Subcutaneous abdominal adipose tissue (tissue), 5 donors: Measurements from ENCODE around the gene TTLL10.
"Not testable (repeated sequence)": the region's sequence is repeated elsewhere in the genome, so short reads cannot be mapped to it uniquely, and the experiment has no call there.

Experiments used
- H3K27ac ChIP-seq: one replicate; pipeline ENCODE4 v1.7.0; 2013; ENCODE audit warnings: low read depth, mild to moderate bottlenecking, inconsistent platforms, low read length, moderate library complexity
- H3K27me3 ChIP-seq, 5 donors: one replicate each; pipeline ENCODE4 v1.7.0; 2013; ENCODE audit warnings: low read length in 5 of 5, inconsistent platforms in 1 of 5; ENCODE audit not compliant: control insufficient read depth in 5 of 5, insufficient read depth in 4 of 5
- H3K36me3 ChIP-seq, 5 donors: one replicate each; pipeline ENCODE4 v1.7.0; 2013; ENCODE audit warnings: low read length in 5 of 5; ENCODE audit not compliant: control insufficient read depth in 5 of 5, insufficient read depth in 5 of 5
- H3K4me1 ChIP-seq, 5 donors: one replicate each; pipeline ENCODE4 v1.7.0; 2013; ENCODE audit warnings: low read length in 5 of 5, mild to moderate bottlenecking in 3 of 5, moderate library complexity in 1 of 5; ENCODE audit not compliant: control insufficient read depth in 5 of 5, insufficient read depth in 5 of 5
- H3K4me3 ChIP-seq, 5 donors: one replicate each; pipeline ENCODE4 v1.7.0; 2013; ENCODE audit warnings: low read length in 5 of 5, low read depth in 1 of 5
- H3K9ac ChIP-seq, 5 donors: one replicate each; pipeline ENCODE4 v1.7.0; 2013; ENCODE audit warnings: low read length in 5 of 5, mild to moderate bottlenecking in 4 of 5, moderate library complexity in 3 of 5
- H3K9me3 ChIP-seq, 5 donors: one replicate each; pipeline ENCODE4 v1.7.0; 2013; ENCODE audit warnings: low read length in 5 of 5; ENCODE audit not compliant: control insufficient read depth in 5 of 5
- donor health status: healthy.
- donor health status: healthy.
- donor health status: healthy.
- donor health status: healthy.
- donor health status: healthy.

TTLL10 gene

GRCh38 chr1:1170215-1171091, 3.2 kb upstream of the TTLL10 start:
- H3K27me3 ChIP-seq, result peaks cover 35 to 58% (median 49%) of the 10 kb centered on the region in 5 donors

GRCh38 chr1:1171161-1171545, 2.5 kb upstream of the TTLL10 start:
- H3K9me3 ChIP-seq, result peaks cover 0 to 3% (median 0%) of the 10 kb centered on the region in 5 donors
- no peak overlapping the region for H3K4me3 ChIP-seq
- peaks cover 31 to 57% (median 44%) of the 10 kb centered on the region in 5 donors for H3K27me3 ChIP-seq
- H3K36me3 ChIP-seq, result no peaks in the 10 kb centered on the region
- H3K9ac ChIP-seq, result no peak overlapping the region
- H3K27ac ChIP-seq, result no peak overlapping the region
- H3K4me1 ChIP-seq, result peaks cover 0 to 14% (median 1%) of the 10 kb centered on the region in 5 donors

More at GRCh38 chr1:1170215-1171091, 3.2 kb upstream of the TTLL10 start:
- Histone ChIP-seq H3K9ac (no peak overlapping the region), H3K4me1 (peaks cover 0 to 21% (median 6%) of the 10 kb centered on the region in 5 donors), H3K27ac (no peak overlapping the region), H3K4me3 (no peak overlapping the region), H3K36me3 (no peaks in the 10 kb centered on the region), H3K9me3 (peaks cover 0 to 2% (median 0%) of the 10 kb centered on the region in 5 donors)

GRCh38 chr1:1171546-1172340, 1.9 kb upstream of the TTLL10 start:
- no peak overlapping the region for H3K4me3 ChIP-seq
- peaks cover 0 to 9% (median 0%) of the 10 kb centered on the region in 5 donors for H3K4me1 ChIP-seq
- H3K9ac ChIP-seq, result peak overlapping the region in 1 of 5 donors; percentile 20
- H3K27ac ChIP-seq, result no peak overlapping the region
- H3K9me3 ChIP-seq, result peaks cover 0 to 3% (median 0%) of the 10 kb centered on the region in 5 donors
- H3K36me3 ChIP-seq, result no peaks in the 10 kb centered on the region
- H3K27me3 ChIP-seq, result peaks cover 35 to 60% (median 49%) of the 10 kb centered on the region in 5 donors

GRCh38 chr1:1173061-1173792, 453 bp upstream of the TTLL10 start:
- H3K27ac ChIP-seq, result no peak overlapping the region
- no peak overlapping the region for H3K4me3 ChIP-seq
- peaks cover 0 to 3% (median 0%) of the 10 kb centered on the region in 5 donors for H3K9me3 ChIP-seq
- peaks cover 37 to 63% (median 56%) of the 10 kb centered on the region in 5 donors for H3K27me3 ChIP-seq
- H3K4me1 ChIP-seq, result no peaks in the 10 kb centered on the region
- no peaks in the 10 kb centered on the region for H3K36me3 ChIP-seq
- H3K9ac ChIP-seq, result no peak overlapping the region

GRCh38 chr1:1175221-1176062, 1.8 kb downstream of the TTLL10 start:
- H3K36me3 ChIP-seq, result no peaks in the 10 kb centered on the region
- peaks cover 29 to 51% (median 41%) of the 10 kb centered on the region in 5 donors for H3K27me3 ChIP-seq
- no peak overlapping the region for H3K27ac ChIP-seq
- H3K9ac ChIP-seq, result no peak overlapping the region
- no peaks in the 10 kb centered on the region for H3K4me1 ChIP-seq
- no peak overlapping the region for H3K4me3 ChIP-seq
- peaks cover 0 to 3% (median 0%) of the 10 kb centered on the region in 5 donors for H3K9me3 ChIP-seq

- H3K4me3 ChIP-seq, H3K27ac ChIP-seq, H3K9me3 ChIP-seq, H3K4me1 ChIP-seq, H3K36me3 ChIP-seq, H3K9ac ChIP-seq: not testable (repeated sequence)
- peaks cover 25 to 52% (median 38%) of the 10 kb centered on the region in 5 donors for H3K27me3 ChIP-seq
Observed at GRCh38 chr1:1176063-1176761, 2.5 kb downstream of the TTLL10 start.

GRCh38 chr1:1176931-1177330, 3.3 kb downstream of the TTLL10 start:
- H3K36me3 ChIP-seq, result no peaks in the 10 kb centered on the region
- no peak overlapping the region for H3K27ac ChIP-seq
- H3K9ac ChIP-seq, result no peak overlapping the region
- H3K9me3 ChIP-seq, result peaks cover 0 to 3% (median 0%) of the 10 kb centered on the region in 5 donors
- peaks cover 0 to 10% (median 0%) of the 10 kb centered on the region in 5 donors for H3K4me1 ChIP-seq
- H3K4me3 ChIP-seq, result no peak overlapping the region
- peaks cover 25 to 49% (median 39%) of the 10 kb centered on the region in 5 donors for H3K27me3 ChIP-seq

GRCh38 chr1:1177452-1178206, 3.9 kb downstream of the TTLL10 start:
- no peak overlapping the region for H3K27ac ChIP-seq
- no peak overlapping the region for H3K4me3 ChIP-seq
- peaks cover 0 to 17% (median 0%) of the 10 kb centered on the region in 5 donors for H3K4me1 ChIP-seq
- peaks cover 27 to 51% (median 40%) of the 10 kb centered on the region in 5 donors for H3K27me3 ChIP-seq
- peaks cover 0 to 3% (median 0%) of the 10 kb centered on the region in 5 donors for H3K9me3 ChIP-seq
- no peaks in the 10 kb centered on the region for H3K36me3 ChIP-seq
- H3K9ac ChIP-seq, result no peak overlapping the region
